Measurements from ENCODE around the gene FAM53B. TPM values are rescaled to one million over a fixed set of nuclear protein-coding genes. Genes with fewer than 3 reads are reported as not detected.
A peak's percentile ranks its signal among the peaks of the same experiment; 100 is the strongest.

Gene FAM53B
- total RNA-seq, 1 donor from 2014 or later = 53.4 TPM

DNA sequence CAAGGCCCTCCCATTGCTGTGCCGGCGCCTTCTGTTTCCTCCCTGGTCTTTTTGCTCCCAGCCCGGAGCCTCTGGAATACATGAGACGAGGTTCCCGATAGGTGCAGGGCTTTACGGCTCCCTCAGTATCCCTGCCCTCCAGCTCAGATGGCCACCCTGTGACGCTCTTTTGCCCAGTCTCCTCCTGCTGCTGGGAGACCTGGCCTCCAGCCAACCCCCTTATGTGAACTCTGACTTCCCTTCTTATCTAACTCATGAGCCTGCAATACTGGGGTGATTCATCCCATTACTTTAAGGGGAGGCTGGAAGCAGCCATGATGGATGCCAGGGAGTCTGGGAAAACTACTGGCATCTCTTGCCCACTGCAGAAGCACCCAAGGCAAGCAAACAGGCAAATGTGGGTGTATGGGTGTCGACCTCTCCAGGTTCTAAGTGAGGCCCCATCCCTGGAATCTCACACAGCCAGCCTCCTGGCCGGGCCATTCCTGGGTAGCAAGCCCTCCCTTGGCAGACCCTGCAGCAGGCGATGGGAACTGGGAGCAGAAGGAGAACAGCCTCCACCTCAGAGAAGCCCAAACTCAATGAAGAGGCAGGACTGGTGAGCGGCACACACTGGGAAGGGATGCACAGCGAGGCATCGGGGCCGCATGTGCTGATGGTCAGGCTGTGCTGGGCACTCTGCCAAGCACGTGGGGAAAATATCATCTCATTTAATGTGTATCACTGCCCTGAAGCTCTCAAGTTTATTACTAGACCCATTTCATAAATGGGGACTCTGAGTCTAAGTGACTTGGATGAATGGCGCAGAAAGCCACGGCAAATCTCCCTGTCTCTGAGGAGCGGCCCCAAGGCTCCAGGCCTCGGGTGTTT lies 97.5 kb downstream of the FAM53B start:
- TF ChIP-seq CTCF (IDR thresholded peaks at IDR 0.05; ENCODE audit: borderline replicate concordance) = no peak

GRCh38 chr10:124645467-124646095 lies 98.6 kb downstream of the FAM53B start:
- no peak for DNase-seq
- TF ChIP-seq CTCF (IDR thresholded peaks at IDR 0.05; ENCODE audit: borderline replicate concordance) = no peak
- H3K27me3 ChIP-seq (ENCODE audit: low read depth) = no peaks in the 10 kb centered on the region

More for the DNA sequence above, 97.5 kb downstream of the FAM53B start:
- Histone ChIP-seq H3K27ac (replicated peaks) (peak overlapping the region; percentile 86), H3K4me3 (no peak overlapping the region), H3K4me1 (peaks cover 100% of the 10 kb centered on the region), H3K27me3 (ENCODE audit: low read depth) (no peaks in the 10 kb centered on the region), H3K36me3 (no peaks in the 10 kb centered on the region), H3K9me3 (replicated peaks) (no peaks in the 10 kb centered on the region)
- DNase-seq = peak; percentile 80
- intact Hi-C loops (cut with micrococcal nuclease) = no loop called here

GRCh38 chr10:124644771-124645415 lies 99.3 kb downstream of the FAM53B start:
- no peak overlapping the region for H3K4me3 ChIP-seq
- intact Hi-C loops (cut with micrococcal nuclease) = no loop called here
- H3K27ac ChIP-seq (replicated peaks) = peak overlapping the region; percentile 86
- H3K27me3 ChIP-seq (ENCODE audit: low read depth) = no peaks in the 10 kb centered on the region
- H3K4me1 ChIP-seq = peaks cover 100% of the 10 kb centered on the region
- no peaks in the 10 kb centered on the region for H3K36me3 ChIP-seq
- TF ChIP-seq CTCF (IDR thresholded peaks at IDR 0.05; ENCODE audit: borderline replicate concordance) = no peak
- no peak for DNase-seq
- no peaks in the 10 kb centered on the region for H3K9me3 ChIP-seq (replicated peaks)

More at GRCh38 chr10:124645467-124646095, 98.6 kb downstream of the FAM53B start:
- H3K4me1 ChIP-seq = peaks cover 100% of the 10 kb centered on the region
- intact Hi-C loops (cut with micrococcal nuclease) = no loop called here
- H3K4me3 ChIP-seq = no peak overlapping the region
- no peaks in the 10 kb centered on the region for H3K9me3 ChIP-seq (replicated peaks)
- H3K36me3 ChIP-seq = no peaks in the 10 kb centered on the region
- H3K27ac ChIP-seq (replicated peaks) = peak overlapping the region; percentile 86

- peaks cover 100% of the 10 kb centered on the region for H3K4me1 ChIP-seq
- no peak overlapping the region for H3K4me3 ChIP-seq
- no peaks in the 10 kb centered on the region for H3K36me3 ChIP-seq
- intact Hi-C loops (cut with micrococcal nuclease) = no loop called here
- no peak for TF ChIP-seq CTCF (IDR thresholded peaks at IDR 0.05; ENCODE audit: borderline replicate concordance)
- no peaks in the 10 kb centered on the region for H3K9me3 ChIP-seq (replicated peaks)
- no peak for DNase-seq
- peak overlapping the region; percentile 86 for H3K27ac ChIP-seq (replicated peaks)
- H3K27me3 ChIP-seq (ENCODE audit: low read depth) = no peaks in the 10 kb centered on the region
Measured at GRCh38 chr10:124644236-124644635, 99.9 kb downstream of the FAM53B start.

- no peak for TF ChIP-seq CTCF (IDR thresholded peaks at IDR 0.05; ENCODE audit: borderline replicate concordance)
- Histone ChIP-seq H3K27me3 (ENCODE audit: low read depth) (no peaks in the 10 kb centered on the region), H3K9me3 (replicated peaks) (no peaks in the 10 kb centered on the region), H3K4me1 (peaks cover 100% of the 10 kb centered on the region), H3K27ac (replicated peaks) (peak overlapping the region; percentile 86), H3K36me3 (no peaks in the 10 kb centered on the region), H3K4me3 (no peak overlapping the region)
- DNase-seq = no peak
- intact Hi-C loops (cut with micrococcal nuclease) = no loop called here
Measured at GRCh38 chr10:124643330-124644009, 100.7 kb downstream of the FAM53B start.
